HUES64 (cell line): ENCODE measurements around the gene ANO6.

ENCODE experiments used
- H3K27ac ChIP-seq: 2 replicates; pipeline ENCODE4 v1.7.0; 2013; ENCODE audit warnings: low read depth, low read length, inconsistent platforms
- H3K27me3 ChIP-seq: 2 replicates; pipeline ENCODE4 v1.6.1; 2013; ENCODE audit warnings: mild to moderate bottlenecking, low read length; ENCODE audit not compliant: insufficient read depth
- H3K36me3 ChIP-seq: 2 replicates; pipeline ENCODE4 v1.6.1; 2013; ENCODE audit warnings: mild to moderate bottlenecking, low read length; ENCODE audit not compliant: insufficient read depth
- H3K4me1 ChIP-seq: 2 replicates; pipeline ENCODE4 v1.6.1; 2013; ENCODE audit warnings: mild to moderate bottlenecking, low read length, moderate library complexity; ENCODE audit not compliant: insufficient read depth
- H3K4me3 ChIP-seq: 2 replicates; pipeline ENCODE4 v1.5.1; 2013; ENCODE audit warnings: mild to moderate bottlenecking, low read length, moderate library complexity
- H3K9ac ChIP-seq: 2 replicates; pipeline ENCODE4 v1.6.1; 2013; ENCODE audit warnings: mild to moderate bottlenecking, low read depth, low read length
- H3K9me3 ChIP-seq: 2 replicates; pipeline ENCODE4 v1.6.1; 2013; ENCODE audit warnings: low read depth, low read length; ENCODE audit not compliant: insufficient read depth
- WGBS: fragments of 150-250, 120-280 bp; methylation state at CpG from one replicate; pipeline ENCODE4 v1.1.7; 2013; ENCODE audit warnings: missing lambda C conversion rate; 5-methylcytosine and 5-hydroxymethylcytosine counted together

The ANO6 gene

GRCh38 chr12:45469902-45470301 is 254.0 kb downstream of the ANO6 start:
- 94% methylated on average over 3 of the region's 4 CpGs for WGBS
- H3K27me3 ChIP-seq: no peaks in the 10 kb centered on the region
- H3K9ac ChIP-seq: no peak overlapping the region
- peaks cover 5% of the 10 kb centered on the region; the same call in 1 of the 2 replicates for H3K9me3 ChIP-seq
- H3K4me3 ChIP-seq: no peak overlapping the region
- H3K4me1 ChIP-seq: peaks cover 4% of the 10 kb centered on the region
- no peaks in the 10 kb centered on the region for H3K36me3 ChIP-seq
- no peak overlapping the region for H3K27ac ChIP-seq

GRCh38 chr12:45473636-45474035 is 257.7 kb downstream of the ANO6 start:
- H3K4me3 ChIP-seq: no peak overlapping the region
- H3K27ac ChIP-seq: no peak overlapping the region
- 62% methylated on average over 3 of the region's 3 CpGs for WGBS
- H3K27me3 ChIP-seq: no peaks in the 10 kb centered on the region
- peaks cover 9% of the 10 kb centered on the region; the same call in 1 of the 2 replicates for H3K9me3 ChIP-seq
- no peaks in the 10 kb centered on the region for H3K36me3 ChIP-seq
- H3K9ac ChIP-seq: no peak overlapping the region
- H3K4me1 ChIP-seq: peaks cover 4% of the 10 kb centered on the region; the same call in 1 of the 2 replicates

- H3K9me3 ChIP-seq: peaks cover 15% of the 10 kb centered on the region; the same call in 1 of the 2 replicates
- no peaks in the 10 kb centered on the region for H3K36me3 ChIP-seq
- H3K27ac ChIP-seq: no peak overlapping the region
- no peak overlapping the region for H3K4me3 ChIP-seq
- H3K27me3 ChIP-seq: no peaks in the 10 kb centered on the region
- H3K4me1 ChIP-seq: peaks cover 4% of the 10 kb centered on the region; the same call in 1 of the 2 replicates
- H3K9ac ChIP-seq: no peak overlapping the region
Measured at GRCh38 chr12:45475594-45475993, 259.7 kb downstream of the ANO6 start.

GRCh38 chr12:45477526-45477925 is 261.6 kb downstream of the ANO6 start:
- H3K9me3 ChIP-seq: peaks cover 15% of the 10 kb centered on the region; the same call in 1 of the 2 replicates
- H3K27me3 ChIP-seq: no peaks in the 10 kb centered on the region
- no peak overlapping the region for H3K4me3 ChIP-seq
- H3K9ac ChIP-seq: no peak overlapping the region
- H3K4me1 ChIP-seq: peaks cover 4% of the 10 kb centered on the region; the same call in 1 of the 2 replicates
- no peak overlapping the region for H3K27ac ChIP-seq
- H3K36me3 ChIP-seq: no peaks in the 10 kb centered on the region
- WGBS: 86% methylated on average over 1 of the region's 1 CpG

GRCh38 chr12:45478931-45479330 is 263.0 kb downstream of the ANO6 start:
- 100% methylated on average over 1 of the region's 1 CpG for WGBS
- Histone ChIP-seq H3K4me1 (no peaks in the 10 kb centered on the region), H3K36me3 (no peaks in the 10 kb centered on the region), H3K4me3 (no peak overlapping the region), H3K27ac (no peak overlapping the region), H3K9ac (no peak overlapping the region), H3K27me3 (no peaks in the 10 kb centered on the region), H3K9me3 (peaks cover 15% of the 10 kb centered on the region; the same call in 1 of the 2 replicates)

- no peak overlapping the region for H3K9ac ChIP-seq
- no peaks in the 10 kb centered on the region for H3K36me3 ChIP-seq
- H3K9me3 ChIP-seq: peaks cover 15% of the 10 kb centered on the region; the same call in 1 of the 2 replicates
- no peak overlapping the region for H3K27ac ChIP-seq
- no peaks in the 10 kb centered on the region for H3K4me1 ChIP-seq
- H3K4me3 ChIP-seq: no peak overlapping the region
- H3K27me3 ChIP-seq: no peaks in the 10 kb centered on the region
- 97% methylated on average over 5 of the region's 5 CpGs for WGBS
Measured at GRCh38 chr12:45481746-45482145, 265.9 kb downstream of the ANO6 start.

GRCh38 chr12:45483571-45483970 is 267.7 kb downstream of the ANO6 start:
- no peaks in the 10 kb centered on the region; the same call in 1 of the 2 replicates for H3K4me1 ChIP-seq
- no peaks in the 10 kb centered on the region for H3K27me3 ChIP-seq
- WGBS: 0% methylated on average over 1 of the region's 2 CpGs
- H3K9me3 ChIP-seq: peaks cover 10% of the 10 kb centered on the region; the same call in 1 of the 2 replicates
- no peak overlapping the region for H3K27ac ChIP-seq
- H3K36me3 ChIP-seq: no peaks in the 10 kb centered on the region
- no peak overlapping the region for H3K9ac ChIP-seq
- no peak overlapping the region for H3K4me3 ChIP-seq
